ENCODE measurements around the gene LENEP. TPM values are rescaled to one million over a fixed set of nuclear protein-coding genes. Genes with fewer than 3 reads are reported as not detected.

The LENEP gene
- total and polyA plus RNA-seq, 2 of the 8 experiments (the other 6 are each of a cell fraction or from before 2014, with no cell fraction given), result 1.3 TPM; not detected in 1

DNA sequence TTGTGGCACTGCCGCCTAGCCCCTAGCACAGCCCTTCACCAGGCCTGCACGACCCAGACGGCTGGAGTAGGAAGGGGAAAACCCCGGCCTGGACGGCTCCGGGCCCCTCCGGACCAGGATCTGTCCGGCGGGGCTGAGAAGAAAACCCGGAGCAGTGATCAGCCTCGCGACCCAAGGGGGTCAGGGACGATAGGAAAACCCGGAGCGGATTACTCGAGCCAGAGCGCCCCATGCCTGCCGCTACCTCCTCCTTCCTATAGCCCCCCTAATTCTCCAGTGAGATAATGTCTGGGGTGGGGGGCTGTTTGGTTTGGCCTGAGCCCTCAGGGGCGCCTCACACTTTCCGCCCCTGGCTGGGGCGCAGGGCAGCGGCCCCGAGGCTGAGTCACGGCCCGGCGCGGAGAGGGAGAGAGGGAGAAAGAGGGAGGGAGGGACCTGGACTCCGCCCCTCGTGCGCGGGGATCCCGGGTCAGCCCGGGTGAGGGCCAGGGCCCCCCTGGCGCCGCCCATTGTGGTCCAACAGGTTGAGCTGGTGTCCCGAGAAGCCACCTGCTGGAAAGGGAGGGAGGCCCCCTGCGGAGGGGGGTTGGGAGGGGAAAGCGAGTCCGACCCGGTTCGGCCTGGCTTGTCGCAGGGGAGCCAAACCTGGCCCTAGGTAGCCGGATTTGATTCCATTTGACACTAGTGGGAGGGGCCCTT is 7.5 kb downstream of the LENEP start (continued):
- TF ChIP-seq RNF2 (IDR thresholded peaks at IDR 0.05; ENCODE audit: borderline replicate concordance, low read depth, low read length, missing control alignments, poor library complexity, severe bottlenecking), result no peak
- TF ChIP-seq HDAC6 (IDR thresholded peaks at IDR 0.05; ENCODE audit: low read depth, low read length), result no peak
- peak; percentile 78 for TF ChIP-seq RFX5 (IDR thresholded peaks at IDR 0.05; ENCODE audit: borderline replicate concordance, low read depth, low read length)
- TF ChIP-seq SAP30 (IDR thresholded peaks at IDR 0.05; ENCODE audit: insufficient read depth, insufficient replicate concordance, low read length), result no peak
- peak; percentile 63; the same call in 1 of the 2 replicates for TF ChIP-seq GABPA (IDR thresholded peaks at IDR 0.05; ENCODE audit: borderline replicate concordance, insufficient read depth, low read length)
- no peak for TF ChIP-seq CBX5 (IDR thresholded peaks at IDR 0.05; ENCODE audit: low read depth, low read length)
- peak in 1 of 2 experiments; percentile 41; a peak in 1 of 3 replicates for TF ChIP-seq POLR2A (IDR thresholded peaks at IDR 0.05; ENCODE audit: control extremely low read depth in 1 of 2, low read depth in 2 of 2, low read length in 2 of 2)
- TF ChIP-seq SP4 (IDR thresholded peaks at IDR 0.05; ENCODE audit: low read length), result peak; percentile 52; the same call in 1 of the 2 replicates
- no peak for TF ChIP-seq RBBP5 (IDR thresholded peaks at IDR 0.05; ENCODE audit: borderline replicate concordance, low read depth, low read length)
- TF ChIP-seq CTBP2 (IDR thresholded peaks at IDR 0.05; ENCODE audit: borderline replicate concordance, insufficient read depth, insufficient read length, low read length), result no peak
- TF ChIP-seq KDM5A (IDR thresholded peaks at IDR 0.05; ENCODE audit: low read length), result no peak
- TF ChIP-seq TEAD4 (IDR thresholded peaks at IDR 0.05; ENCODE audit: low read depth, low read length), result 0 out of 2 replicates have a peak, but pooled peaks have one; percentile 42
- no peak for TF ChIP-seq SUZ12 (IDR thresholded peaks at IDR 0.05; ENCODE audit: low read length)
- TF ChIP-seq, protein P1, sequence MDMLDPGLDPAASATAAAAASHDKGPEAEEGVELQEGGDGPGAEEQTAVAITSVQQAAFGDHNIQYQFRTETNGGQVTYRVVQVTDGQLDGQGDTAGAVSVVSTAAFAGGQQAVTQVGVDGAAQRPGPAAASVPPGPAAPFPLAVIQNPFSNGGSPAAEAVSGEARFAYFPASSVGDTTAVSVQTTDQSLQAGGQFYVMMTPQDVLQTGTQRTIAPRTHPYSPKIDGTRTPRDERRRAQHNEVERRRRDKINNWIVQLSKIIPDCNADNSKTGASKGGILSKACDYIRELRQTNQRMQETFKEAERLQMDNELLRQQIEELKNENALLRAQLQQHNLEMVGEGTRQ (IDR thresholded peaks at IDR 0.05; ENCODE audit: low read length), result no peak
- no peak; the same call in 1 of the 2 replicates for TF ChIP-seq POLR2AphosphoS5 (IDR thresholded peaks at IDR 0.05; ENCODE audit: low read depth, low read length)
- peak; percentile 56 for TF ChIP-seq CHD2 (IDR thresholded peaks at IDR 0.05; ENCODE audit: low read length)
- TF ChIP-seq, protein P2, sequence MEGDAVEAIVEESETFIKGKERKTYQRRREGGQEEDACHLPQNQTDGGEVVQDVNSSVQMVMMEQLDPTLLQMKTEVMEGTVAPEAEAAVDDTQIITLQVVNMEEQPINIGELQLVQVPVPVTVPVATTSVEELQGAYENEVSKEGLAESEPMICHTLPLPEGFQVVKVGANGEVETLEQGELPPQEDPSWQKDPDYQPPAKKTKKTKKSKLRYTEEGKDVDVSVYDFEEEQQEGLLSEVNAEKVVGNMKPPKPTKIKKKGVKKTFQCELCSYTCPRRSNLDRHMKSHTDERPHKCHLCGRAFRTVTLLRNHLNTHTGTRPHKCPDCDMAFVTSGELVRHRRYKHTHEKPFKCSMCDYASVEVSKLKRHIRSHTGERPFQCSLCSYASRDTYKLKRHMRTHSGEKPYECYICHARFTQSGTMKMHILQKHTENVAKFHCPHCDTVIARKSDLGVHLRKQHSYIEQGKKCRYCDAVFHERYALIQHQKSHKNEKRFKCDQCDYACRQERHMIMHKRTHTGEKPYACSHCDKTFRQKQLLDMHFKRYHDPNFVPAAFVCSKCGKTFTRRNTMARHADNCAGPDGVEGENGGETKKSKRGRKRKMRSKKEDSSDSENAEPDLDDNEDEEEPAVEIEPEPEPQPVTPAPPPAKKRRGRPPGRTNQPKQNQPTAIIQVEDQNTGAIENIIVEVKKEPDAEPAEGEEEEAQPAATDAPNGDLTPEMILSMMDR (IDR thresholded peaks at IDR 0.05; ENCODE audit: control extremely low read depth in 1 of 3, insufficient read depth in 1 of 3, low read depth in 1 of 3, low read length in 3 of 3), result no peak
- TF ChIP-seq SP2 (IDR thresholded peaks at IDR 0.05; ENCODE audit: low read length), result no peak
- TF ChIP-seq KDM4A (IDR thresholded peaks at IDR 0.05; ENCODE audit: low read depth, low read length, severe bottlenecking), result peak; percentile 92
- no peak for TF ChIP-seq NANOG (IDR thresholded peaks at IDR 0.05; ENCODE audit: insufficient read depth, low read depth, low read length, poor library complexity, severe bottlenecking)
